Measurements from ENCODE around the gene RICTOR. TPM values are rescaled to one million over a fixed set of nuclear protein-coding genes. Genes with fewer than 3 reads are reported as not detected.

The RICTOR gene
- total RNA-seq, 2 donors from 2014 or later = 27.6 to 31.8 TPM

GRCh38 chr5:39016587-39017275 is 57.5 kb downstream of the RICTOR start:
- H3K27me3 Mint-ChIP-seq (ENCODE audit: insufficient read depth) = no peaks in the 10 kb centered on the region
- DNase-seq = no peak
- H3K9me3 ChIP-seq (ENCODE audit: control insufficient read depth, low read length) = peaks cover 18% of the 10 kb centered on the region
- H3K36me3 ChIP-seq (ENCODE audit: control insufficient read depth, insufficient read depth, low read length) = peaks cover 29% of the 10 kb centered on the region
- no peak overlapping the region for H3K27ac ChIP-seq (ENCODE audit: low read depth, low read length)
- peaks cover 25% of the 10 kb centered on the region for H3K36me3 Mint-ChIP-seq (ENCODE audit: low read depth)
- no peak for TF ChIP-seq CTCF (conservative IDR thresholded peaks at IDR 0.05)
- H3K4me1 ChIP-seq (ENCODE audit: control insufficient read depth, insufficient read depth, low read length) = no peaks in the 10 kb centered on the region
- 85% methylated on average over 1 of the region's 1 CpG; no CpG with 5 or more reads in 1 of the 2 experiments for WGBS, 2 experiments (ENCODE audit: insufficient coverage in 1 of 2, insufficient read length in 1 of 2)
- H3K4me3 Mint-ChIP-seq = no peak overlapping the region
- H3K4me3 ChIP-seq (ENCODE audit: low read length) = no peak overlapping the region
- no peak overlapping the region for H3K9ac ChIP-seq (ENCODE audit: extremely low read depth, low read length, poor library complexity, severe bottlenecking)
- no peak overlapping the region for H3K27ac Mint-ChIP-seq
- H3K4me1 Mint-ChIP-seq = peaks cover 5% of the 10 kb centered on the region
- H3K27me3 ChIP-seq (ENCODE audit: control insufficient read depth, insufficient read depth, low read length, poor library complexity, severe bottlenecking) = no peaks in the 10 kb centered on the region
- peaks cover 14% of the 10 kb centered on the region for H3K9me3 Mint-ChIP-seq

DNA sequence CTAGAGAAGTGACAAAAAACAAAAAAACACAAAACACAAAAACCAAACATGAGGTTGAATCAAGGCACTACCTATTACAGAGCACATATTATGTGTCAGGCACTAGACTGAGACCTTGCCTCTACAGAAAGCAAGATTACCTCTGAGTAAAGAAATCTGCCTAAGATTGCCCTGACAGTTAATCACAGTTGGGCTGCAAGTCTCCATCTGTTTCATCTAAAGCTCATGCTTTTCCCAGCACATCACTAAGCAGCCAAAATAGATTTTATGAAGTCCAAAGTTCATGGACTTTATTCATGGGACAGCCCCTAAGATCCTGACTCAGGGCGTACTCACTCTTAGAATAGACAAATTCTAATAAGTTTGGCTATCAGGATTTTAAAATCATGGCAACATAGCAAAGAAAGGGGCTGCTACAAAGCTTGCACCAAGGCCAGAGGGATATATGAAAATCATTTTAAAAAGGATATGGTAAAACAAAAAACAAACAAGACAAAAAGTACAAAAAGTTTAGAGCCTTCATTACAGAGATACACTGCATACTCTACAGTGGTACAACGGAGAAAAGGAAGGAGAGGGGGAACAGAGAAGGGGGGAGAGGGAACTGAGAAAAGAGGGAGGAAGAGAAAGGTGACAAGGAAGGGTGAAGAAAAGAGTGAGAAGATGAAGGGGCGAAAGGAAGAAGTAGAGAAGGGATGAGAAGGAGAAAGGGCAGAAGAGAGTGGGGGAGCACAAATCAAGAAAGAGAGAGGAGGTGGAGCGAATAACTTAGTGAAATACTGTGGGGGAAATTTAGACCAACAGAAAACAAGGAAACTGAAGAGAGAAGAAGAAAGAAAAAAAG is 58.2 kb downstream of the RICTOR start:
- H3K9me3 Mint-ChIP-seq = peaks cover 22% of the 10 kb centered on the region
- H3K27me3 Mint-ChIP-seq (ENCODE audit: insufficient read depth) = no peaks in the 10 kb centered on the region
- H3K36me3 Mint-ChIP-seq (ENCODE audit: low read depth) = peaks cover 32% of the 10 kb centered on the region
- Histone ChIP-seq H3K9me3 (ENCODE audit: control insufficient read depth, low read length) (peaks cover 26% of the 10 kb centered on the region), H3K4me3 (ENCODE audit: low read length) (no peak overlapping the region), H3K27ac (ENCODE audit: low read depth, low read length) (no peak overlapping the region), H3K36me3 (ENCODE audit: control insufficient read depth, insufficient read depth, low read length) (peaks cover 34% of the 10 kb centered on the region), H3K9ac (ENCODE audit: extremely low read depth, low read length, poor library complexity, severe bottlenecking) (no peak overlapping the region), H3K4me1 (ENCODE audit: control insufficient read depth, insufficient read depth, low read length) (no peaks in the 10 kb centered on the region), H3K27me3 (ENCODE audit: control insufficient read depth, insufficient read depth, low read length, poor library complexity, severe bottlenecking) (no peaks in the 10 kb centered on the region)
- DNase-seq = no peak
- H3K4me1 Mint-ChIP-seq = no peaks in the 10 kb centered on the region
- 92 to 94% methylated on average over 3 to 4 of the region's 4 CpGs for WGBS, 2 experiments (ENCODE audit: insufficient coverage in 1 of 2, insufficient read length in 1 of 2)
- no peak overlapping the region for H3K27ac Mint-ChIP-seq
- TF ChIP-seq CTCF (conservative IDR thresholded peaks at IDR 0.05) = no peak
- no peak overlapping the region for H3K4me3 Mint-ChIP-seq

GRCh38 chr5:39014561-39014960 is 59.6 kb downstream of the RICTOR start:
- no peak for DNase-seq
- no peak for TF ChIP-seq CTCF (conservative IDR thresholded peaks at IDR 0.05)
- no peak overlapping the region for H3K4me3 ChIP-seq (ENCODE audit: low read length)
- H3K27ac Mint-ChIP-seq = no peak overlapping the region
- H3K9ac ChIP-seq (ENCODE audit: extremely low read depth, low read length, poor library complexity, severe bottlenecking) = no peak overlapping the region
- no peak overlapping the region for H3K4me3 Mint-ChIP-seq
- H3K27me3 Mint-ChIP-seq (ENCODE audit: insufficient read depth) = no peaks in the 10 kb centered on the region
- H3K4me1 Mint-ChIP-seq = no peaks in the 10 kb centered on the region
- no peak overlapping the region for H3K27ac ChIP-seq (ENCODE audit: low read depth, low read length)
- peaks cover 38% of the 10 kb centered on the region for H3K9me3 ChIP-seq (ENCODE audit: control insufficient read depth, low read length)
- peaks cover 39% of the 10 kb centered on the region for H3K36me3 Mint-ChIP-seq (ENCODE audit: low read depth)
- no peaks in the 10 kb centered on the region for H3K27me3 ChIP-seq (ENCODE audit: control insufficient read depth, insufficient read depth, low read length, poor library complexity, severe bottlenecking)
- 100% methylated on average over 1 of the region's 2 CpGs; no CpG with 5 or more reads in 1 of the 2 experiments for WGBS, 2 experiments (ENCODE audit: insufficient coverage in 1 of 2, insufficient read length in 1 of 2)
- H3K9me3 Mint-ChIP-seq = peaks cover 33% of the 10 kb centered on the region
- H3K36me3 ChIP-seq (ENCODE audit: control insufficient read depth, insufficient read depth, low read length) = peaks cover 43% of the 10 kb centered on the region
- H3K4me1 ChIP-seq (ENCODE audit: control insufficient read depth, insufficient read depth, low read length) = no peaks in the 10 kb centered on the region

Data from endodermal cell (in vitro differentiated cells).